Naive thymus-derived CD4-positive, alpha-beta T cell (primary cell): ENCODE results near the gene SUPT20H. TPM values are rescaled to one million over a fixed set of nuclear protein-coding genes. Genes with fewer than 3 reads are reported as not detected.

Experiments
- ATAC-seq: fragments of 150-1000 bp; cut with Tn5 transposase; 2 replicates; pipeline ENCODE4 v1.10.0; 2021; ENCODE audit warnings: mild to moderate bottlenecking, moderate library complexity
- CTCF ChIA-PET: fragments of 350-600 bp; sonication (Branson Sonifier 250); formaldehyde crosslinking; loops from one replicate; lab custom pipeline; 2021; ENCODE audit warnings: antibody characterized with exemption; lab: Charles Lee
- POLR2A ChIA-PET: fragments of 350-600 bp; sonication (Branson Sonifier 250); formaldehyde crosslinking; loops from one replicate; lab custom pipeline; 2021; ENCODE audit warnings: antibody characterized with exemption, inconsistent platforms; lab: Charles Lee
- DNase-seq, 9 donors: peaks; one replicate each; pipeline versions ENCODE4 v3.0.0 to v3.0.0-alpha.2; 2020 to 2022; ENCODE audit warnings: mixed read lengths in 1 of 9
- H3K27ac ChIP-seq: one replicate; pipeline ENCODE4 v1.7.0; 2013; ENCODE audit warnings: mild to moderate bottlenecking, low read depth, low read length, moderate library complexity
- H3K27me3 ChIP-seq, 2 donors: one replicate each; pipeline ENCODE4 v1.7.0; 2013; ENCODE audit warnings: low read length in 2 of 2, mild to moderate bottlenecking in 2 of 2, moderate library complexity in 2 of 2; ENCODE audit not compliant: control insufficient read depth in 2 of 2, insufficient read depth in 2 of 2
- H3K36me3 ChIP-seq, 3 experiments: 1 replicate in 2 of 3; 2 replicates in 1 of 3; pipeline ENCODE4 v1.7.0; 2013; ENCODE audit warnings: low read length in 3 of 3, mild to moderate bottlenecking in 3 of 3, moderate library complexity in 1 of 3; ENCODE audit not compliant: insufficient read depth in 3 of 3, control insufficient read depth in 2 of 3
- H3K4me1 ChIP-seq, 2 donors: one replicate each; pipeline ENCODE4 v1.7.0; 2013; ENCODE audit warnings: low read length in 2 of 2, mild to moderate bottlenecking in 2 of 2, moderate library complexity in 1 of 2; ENCODE audit not compliant: control insufficient read depth in 2 of 2, insufficient read depth in 2 of 2
- H3K4me3 ChIP-seq: 2 replicates; pipeline ENCODE4 v1.7.0; 2013; ENCODE audit warnings: mild to moderate bottlenecking, low read length
- H3K9me3 ChIP-seq, 3 experiments: 1 replicate in 2 of 3; 2 replicates in 1 of 3; pipeline ENCODE4 v1.7.0; 2013; ENCODE audit warnings: low read length in 3 of 3; ENCODE audit not compliant: control insufficient read depth in 2 of 3
- H3K27ac Mint-ChIP-seq, 9 donors: one replicate each; pipeline ENCODE4 v1.8.0; 2020 to 2022; ENCODE audit warnings: mixed read lengths in 9 of 9, mild to moderate bottlenecking in 8 of 9, moderate library complexity in 5 of 9, inconsistent platforms in 2 of 9
- H3K27me3 Mint-ChIP-seq, 5 donors: one replicate each; pipeline ENCODE4 v1.8.0; 2021 to 2022; ENCODE audit warnings: mixed read lengths in 5 of 5, mild to moderate bottlenecking in 1 of 5
- H3K36me3 Mint-ChIP-seq, 5 donors: one replicate each; pipeline ENCODE4 v1.8.0; 2020 to 2022; ENCODE audit warnings: mixed read lengths in 5 of 5, mild to moderate bottlenecking in 3 of 5, inconsistent platforms in 1 of 5
- H3K4me1 Mint-ChIP-seq, 7 donors: one replicate each; pipeline ENCODE4 v1.8.0; 2020 to 2022; ENCODE audit warnings: mixed read lengths in 7 of 7, mild to moderate bottlenecking in 3 of 7, inconsistent platforms in 1 of 7
- H3K4me3 Mint-ChIP-seq, 10 donors: one replicate each; pipeline ENCODE4 v1.8.0; 2020 to 2022; ENCODE audit warnings: mild to moderate bottlenecking in 10 of 10, mixed read lengths in 10 of 10, moderate library complexity in 6 of 10, inconsistent platforms in 2 of 10
- H3K9me3 Mint-ChIP-seq, 11 donors: one replicate each; pipeline ENCODE4 v1.8.0; 2020 to 2022; ENCODE audit warnings: mixed read lengths in 11 of 11, mild to moderate bottlenecking in 4 of 11, inconsistent platforms in 1 of 11, moderate library complexity in 1 of 11
- intact Hi-C, 2 donors: fragments of 100-400 bp; cut with micrococcal nuclease; formaldehyde crosslinking; loops; one replicate each; pipeline ENCODE4 v1.15.1; 2023
- polyA plus RNA-seq, 2 donors: library from polyadenylated mRNA; unstranded; fragments of 300-500 nt; fragmentation: Illumina TruSeq; gene quantifications; one replicate each; pipeline ENCODE4 v1.2.3, GENCODE V29; 2021
- total RNA-seq, 6 experiments: library from RNA in 5 of 6; stranded (reverse) in 5 of 6; gene quantifications; 1 replicate in 5 of 6; 2 replicates in 1 of 6; pipeline ENCODE4 v1.2.3 and lab custom pipeline; 2021 to 2026

The SUPT20H gene
- total and polyA plus RNA-seq, 7 experiments from 2014 or later: 63.0 to 106 (median 75.8) TPM

GRCh38 chr13:37090912-37091311, 31.4 kb upstream of the SUPT20H start:
- Histone ChIP-seq H3K9me3 (no peaks in the 10 kb centered on the region), H3K36me3 (no peaks in the 10 kb centered on the region), H3K4me3 (no peak overlapping the region), H3K27me3 (no peaks in the 10 kb centered on the region), H3K27ac (no peak overlapping the region), H3K4me1 (no peaks in the 10 kb centered on the region)
- Mint-ChIP-seq H3K4me3 (no peak overlapping the region), H3K36me3 (no peaks in the 10 kb centered on the region), H3K27ac (no peak overlapping the region), H3K4me1 (no peaks in the 10 kb centered on the region), H3K27me3 (peaks cover 0 to 12% (median 3%) of the 10 kb centered on the region in 5 donors), H3K9me3 (no peaks in the 10 kb centered on the region)
- no peak for DNase-seq
- ChIA-PET POLR2A (no interaction called here), CTCF (no interaction called here)
- ATAC-seq: no peak
- intact Hi-C loops: no loop called here

- no peak overlapping the region for H3K27ac Mint-ChIP-seq
- H3K9me3 Mint-ChIP-seq: no peaks in the 10 kb centered on the region
- H3K9me3 ChIP-seq: no peaks in the 10 kb centered on the region
- no peaks in the 10 kb centered on the region for H3K4me1 Mint-ChIP-seq
- no peaks in the 10 kb centered on the region for H3K36me3 ChIP-seq
- H3K27me3 Mint-ChIP-seq: peaks cover 0 to 12% (median 3%) of the 10 kb centered on the region in 5 donors
- no peak overlapping the region for H3K27ac ChIP-seq
- no peaks in the 10 kb centered on the region for H3K4me1 ChIP-seq
- intact Hi-C loops: no loop called here
- H3K4me3 Mint-ChIP-seq: no peak overlapping the region
- no peak overlapping the region for H3K4me3 ChIP-seq
- H3K27me3 ChIP-seq: no peaks in the 10 kb centered on the region
- CTCF ChIA-PET: no interaction called here
- ATAC-seq (no peak), DNase-seq (no peak)
- no peaks in the 10 kb centered on the region for H3K36me3 Mint-ChIP-seq
- POLR2A ChIA-PET: no interaction called here
Measured at GRCh38 chr13:37089495-37089894, 30.0 kb upstream of the SUPT20H start.

GRCh38 chr13:37087486-37087885, 28.0 kb upstream of the SUPT20H start:
- ChIA-PET CTCF (no interaction called here), POLR2A (no interaction called here)
- ATAC-seq: no peak
- Mint-ChIP-seq H3K9me3 (no peaks in the 10 kb centered on the region), H3K27me3 (peaks cover 0 to 13% (median 8%) of the 10 kb centered on the region in 5 donors), H3K4me3 (no peak overlapping the region), H3K4me1 (no peaks in the 10 kb centered on the region), H3K36me3 (no peaks in the 10 kb centered on the region), H3K27ac (no peak overlapping the region)
- no peaks in the 10 kb centered on the region for H3K9me3 ChIP-seq
- no peaks in the 10 kb centered on the region for H3K4me1 ChIP-seq
- H3K27me3 ChIP-seq: no peaks in the 10 kb centered on the region
- no peak overlapping the region for H3K27ac ChIP-seq
- no peak overlapping the region for H3K4me3 ChIP-seq
- no peak for DNase-seq
- H3K36me3 ChIP-seq: no peaks in the 10 kb centered on the region
- intact Hi-C loops: no loop called here

- ATAC-seq (no peak), DNase-seq (no peak)
- no peaks in the 10 kb centered on the region for H3K4me1 Mint-ChIP-seq
- no peak overlapping the region for H3K4me3 Mint-ChIP-seq
- Histone ChIP-seq H3K27ac (no peak overlapping the region), H3K36me3 (no peaks in the 10 kb centered on the region), H3K4me1 (no peaks in the 10 kb centered on the region), H3K4me3 (no peak overlapping the region), H3K9me3 (no peaks in the 10 kb centered on the region), H3K27me3 (no peaks in the 10 kb centered on the region)
- no peaks in the 10 kb centered on the region for H3K36me3 Mint-ChIP-seq
- peaks cover 3 to 14% (median 10%) of the 10 kb centered on the region in 5 donors for H3K27me3 Mint-ChIP-seq
- H3K9me3 Mint-ChIP-seq: no peaks in the 10 kb centered on the region
- ChIA-PET CTCF (interaction anchor here (0.9 kb wide), 1 partner anchor 1969 kb away, joined by 4 read pairs; no protein-coding TSS in a partner anchor), POLR2A (no interaction called here)
- no peak overlapping the region for H3K27ac Mint-ChIP-seq
- intact Hi-C loops: no loop called here
Measured at GRCh38 chr13:37085606-37086005, 26.1 kb upstream of the SUPT20H start.

GRCh38 chr13:37076818-37077217, 17.3 kb upstream of the SUPT20H start:
- Mint-ChIP-seq H3K27ac (no peak overlapping the region), H3K4me3 (no peak overlapping the region), H3K9me3 (no peaks in the 10 kb centered on the region), H3K4me1 (no peaks in the 10 kb centered on the region), H3K27me3 (peaks cover 0 to 24% (median 5%) of the 10 kb centered on the region in 5 donors), H3K36me3 (no peaks in the 10 kb centered on the region)
- Histone ChIP-seq H3K27ac (no peak overlapping the region), H3K36me3 (no peaks in the 10 kb centered on the region), H3K9me3 (no peaks in the 10 kb centered on the region), H3K27me3 (no peaks in the 10 kb centered on the region), H3K4me1 (no peaks in the 10 kb centered on the region), H3K4me3 (no peak overlapping the region)
- ChIA-PET CTCF (interaction anchor here (0.6 kb wide), 2 partner anchors 409 to 1261 kb away, joined by 3 read pairs; no protein-coding TSS in a partner anchor), POLR2A (no interaction called here)
- ATAC-seq (no peak), DNase-seq (no peak)
- intact Hi-C loops: loop anchor here in 1 of 2 donors (5.0 kb wide), 1 partner anchor 1505 kb away; no protein-coding TSS in a partner anchor

- DNase-seq: no peak
- H3K9me3 Mint-ChIP-seq: no peaks in the 10 kb centered on the region
- Histone ChIP-seq H3K36me3 (no peaks in the 10 kb centered on the region), H3K9me3 (no peaks in the 10 kb centered on the region), H3K27me3 (no peaks in the 10 kb centered on the region), H3K27ac (no peak overlapping the region), H3K4me1 (no peaks in the 10 kb centered on the region), H3K4me3 (no peak overlapping the region)
- H3K36me3 Mint-ChIP-seq: no peaks in the 10 kb centered on the region
- POLR2A ChIA-PET: no interaction called here
- CTCF ChIA-PET: interaction anchor here (0.6 to 0.9 kb wide), 2 partner anchors 63 to 1941 kb away, joined by 3 read pairs; no protein-coding TSS in a partner anchor
- H3K27ac Mint-ChIP-seq: no peak overlapping the region
- no peaks in the 10 kb centered on the region for H3K4me1 Mint-ChIP-seq
- intact Hi-C loops: loop anchor here in 1 of 2 donors (5.0 kb wide), 1 partner anchor 1507 kb away; no protein-coding TSS in a partner anchor
- peaks cover 0 to 14% (median 0%) of the 10 kb centered on the region in 5 donors for H3K27me3 Mint-ChIP-seq
- no peak for ATAC-seq
- H3K4me3 Mint-ChIP-seq: no peak overlapping the region
Measured at GRCh38 chr13:37075164-37075563, 15.7 kb upstream of the SUPT20H start.

GRCh38 chr13:37074703-37075102, 15.2 kb upstream of the SUPT20H start:
- H3K27ac ChIP-seq: no peak overlapping the region
- no peaks in the 10 kb centered on the region for H3K9me3 ChIP-seq
- Mint-ChIP-seq H3K27me3 (peaks cover 0 to 14% (median 0%) of the 10 kb centered on the region in 5 donors), H3K36me3 (no peaks in the 10 kb centered on the region), H3K4me3 (no peak overlapping the region), H3K27ac (no peak overlapping the region), H3K4me1 (no peaks in the 10 kb centered on the region), H3K9me3 (no peaks in the 10 kb centered on the region)
- intact Hi-C loops: loop anchor here (1.0 to 5.0 kb wide), 3 partner anchors 1508 to 1841 kb away; no protein-coding TSS in a partner anchor
- DNase-seq (peak in 3 of 9 donors; percentile 8 to 19 (median 15)), ATAC-seq (peak; percentile 50)
- no peaks in the 10 kb centered on the region for H3K36me3 ChIP-seq
- H3K27me3 ChIP-seq: no peaks in the 10 kb centered on the region
- no peaks in the 10 kb centered on the region for H3K4me1 ChIP-seq
- POLR2A ChIA-PET: no interaction called here
- no peak overlapping the region for H3K4me3 ChIP-seq
- CTCF ChIA-PET: interaction anchor here (0.9 kb wide), 1 partner anchor 1941 kb away, joined by 3 read pairs; no protein-coding TSS in a partner anchor
